IPS-15b (cell line): ENCODE data around the gene FITM2.
"Not testable (repeated sequence)": the region's sequence is repeated elsewhere in the genome, so short reads cannot be mapped to it uniquely, and the experiment has no call there.

Experiments used
- H3K27me3 ChIP-seq: one replicate; pipeline ENCODE4 v1.6.1; 2013; ENCODE audit warnings: low read length; ENCODE audit not compliant: control insufficient read depth, insufficient read depth
- H3K36me3 ChIP-seq: one replicate; pipeline ENCODE4 v1.6.1; 2013; ENCODE audit warnings: low read length; ENCODE audit not compliant: control insufficient read depth, insufficient read depth
- H3K4me1 ChIP-seq: one replicate; pipeline ENCODE4 v1.6.1; 2013; ENCODE audit warnings: mild to moderate bottlenecking, low read length; ENCODE audit not compliant: control insufficient read depth, insufficient read depth
- H3K4me3 ChIP-seq: one replicate; pipeline ENCODE4 v1.5.1; 2013; ENCODE audit warnings: low read depth, low read length
- H3K9ac ChIP-seq: one replicate; pipeline ENCODE4 v1.6.1; 2013; ENCODE audit warnings: low read depth, mild to moderate bottlenecking, low read length
- H3K9me3 ChIP-seq: one replicate; pipeline ENCODE4 v1.6.1; 2013; ENCODE audit warnings: mild to moderate bottlenecking, low read length; ENCODE audit not compliant: control insufficient read depth, insufficient read depth

FITM2 gene

DNA sequence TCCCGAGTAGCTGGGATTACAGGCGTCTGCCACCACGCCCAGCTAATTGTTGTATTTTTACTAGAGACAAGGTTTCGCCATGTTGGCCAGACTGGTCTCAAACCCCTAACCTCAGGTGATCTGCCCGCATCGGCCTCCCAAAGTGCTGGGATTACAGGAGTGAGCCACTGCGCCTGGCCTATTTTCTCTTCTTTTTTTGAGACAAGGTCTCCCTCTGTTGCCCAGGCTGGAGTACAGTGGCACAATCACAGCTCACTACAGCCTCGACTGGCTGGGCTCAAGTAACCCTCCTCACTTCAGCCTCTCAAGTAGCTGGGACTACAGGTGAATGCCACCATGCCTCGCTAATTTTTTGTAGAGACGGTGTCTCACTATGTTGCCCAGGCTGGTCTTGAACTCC lies 34.9 kb upstream of the FITM2 start:
- H3K4me3 ChIP-seq, H3K9me3 ChIP-seq, H3K27me3 ChIP-seq, H3K36me3 ChIP-seq, H3K9ac ChIP-seq, H3K4me1 ChIP-seq: not testable (repeated sequence)

DNA sequence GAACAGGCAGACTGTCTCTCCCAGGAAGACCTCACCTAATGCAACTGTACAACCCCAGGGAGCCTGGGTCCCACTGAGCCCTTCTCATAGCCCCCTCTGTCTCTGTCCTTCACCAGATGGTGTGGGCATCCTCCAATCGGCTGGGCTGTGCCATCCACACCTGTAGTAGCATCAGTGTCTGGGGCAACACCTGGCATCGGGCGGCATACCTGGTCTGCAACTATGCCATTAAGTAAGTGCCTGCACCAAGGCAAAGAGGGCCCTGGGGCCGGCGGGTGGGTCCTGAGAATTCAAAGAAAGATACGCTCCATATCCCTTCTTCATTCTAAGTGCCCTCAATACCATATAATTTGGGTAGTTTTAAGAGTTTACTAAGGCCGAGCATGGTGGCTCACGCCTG lies 34.1 kb upstream of the FITM2 start:
- Histone ChIP-seq H3K36me3 (no peaks in the 10 kb centered on the region), H3K4me1 (no peaks in the 10 kb centered on the region), H3K4me3 (no peak overlapping the region), H3K9ac (no peak overlapping the region), H3K9me3 (no peaks in the 10 kb centered on the region), H3K27me3 (no peaks in the 10 kb centered on the region)

DNA sequence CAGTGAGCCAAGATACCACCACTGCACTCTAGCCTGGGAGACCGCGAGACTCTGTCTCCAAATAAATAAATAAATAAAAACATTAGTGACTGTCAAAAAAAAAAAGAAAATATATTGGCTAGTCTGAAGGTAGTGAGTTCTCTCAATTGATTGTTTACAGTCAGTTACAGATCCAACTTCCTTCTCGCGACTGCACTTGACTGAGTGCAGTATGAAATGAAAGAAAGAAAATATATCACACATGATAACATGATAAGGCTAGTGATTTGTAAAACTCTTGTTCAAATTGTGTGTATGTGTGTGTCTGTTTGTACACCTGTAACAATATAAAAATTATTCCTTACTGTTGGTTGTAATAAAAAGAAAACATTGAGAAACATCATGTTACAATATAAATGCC lies 33.7 kb upstream of the FITM2 start:
- H3K36me3 ChIP-seq = no peaks in the 10 kb centered on the region
- no peak overlapping the region for H3K4me3 ChIP-seq
- no peaks in the 10 kb centered on the region for H3K27me3 ChIP-seq

DNA sequence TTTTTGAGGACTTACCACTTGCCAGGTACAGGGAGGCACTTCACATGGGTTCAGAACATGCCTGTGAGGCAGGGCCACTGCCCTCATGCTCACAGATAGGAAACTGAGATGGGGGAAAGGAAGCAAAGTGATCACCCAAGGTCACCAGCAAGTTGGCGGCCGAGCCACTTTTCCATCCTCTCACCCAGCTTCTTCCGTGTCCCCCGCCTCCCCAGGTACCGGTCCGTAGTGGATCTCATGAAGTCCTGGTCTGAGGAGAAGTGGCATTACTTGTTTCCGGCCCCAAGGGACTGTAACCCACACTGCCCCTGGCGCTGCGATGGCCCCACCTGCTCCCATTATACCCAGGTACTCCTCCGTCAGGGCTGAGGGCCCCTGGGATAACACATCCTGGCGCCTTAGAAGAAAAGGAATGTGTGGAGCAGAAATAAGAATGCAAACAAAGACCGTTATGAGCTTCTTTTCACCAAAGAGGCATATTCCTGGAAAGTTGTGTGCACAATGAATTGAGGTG lies 32.2 kb upstream of the FITM2 start:
- Histone ChIP-seq H3K36me3 (no peaks in the 10 kb centered on the region), H3K4me3 (no peak overlapping the region), H3K27me3 (no peaks in the 10 kb centered on the region), H3K9me3 (no peaks in the 10 kb centered on the region), H3K9ac (no peak overlapping the region), H3K4me1 (no peaks in the 10 kb centered on the region)

More for the DNA sequence above, 33.7 kb upstream of the FITM2 start:
- Histone ChIP-seq H3K9me3 (no peaks in the 10 kb centered on the region), H3K9ac (no peak overlapping the region), H3K4me1 (no peaks in the 10 kb centered on the region)

DNA sequence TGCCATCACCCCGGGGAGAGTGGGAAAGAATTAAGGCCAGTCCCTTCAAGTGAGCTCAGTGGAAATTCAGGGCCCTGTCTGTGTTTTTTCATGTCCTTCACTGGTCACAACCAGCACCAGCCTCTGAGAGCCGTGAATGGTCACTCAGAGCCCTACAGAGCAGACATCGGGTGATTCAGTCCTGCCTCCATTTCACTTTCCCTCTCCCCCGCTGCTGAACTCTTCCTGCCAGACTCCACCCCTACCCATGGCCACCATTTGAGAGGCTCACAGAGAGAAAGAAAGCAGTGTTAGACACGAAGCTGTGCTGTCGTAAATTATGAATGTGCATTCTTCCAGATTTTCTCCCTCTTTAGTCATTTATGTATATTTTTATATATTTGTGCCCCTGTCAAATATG lies 31.2 kb upstream of the FITM2 start:
- Histone ChIP-seq H3K9ac (no peak overlapping the region), H3K36me3 (no peaks in the 10 kb centered on the region), H3K9me3 (no peaks in the 10 kb centered on the region), H3K4me1 (no peaks in the 10 kb centered on the region), H3K27me3 (no peaks in the 10 kb centered on the region), H3K4me3 (no peak overlapping the region)

DNA sequence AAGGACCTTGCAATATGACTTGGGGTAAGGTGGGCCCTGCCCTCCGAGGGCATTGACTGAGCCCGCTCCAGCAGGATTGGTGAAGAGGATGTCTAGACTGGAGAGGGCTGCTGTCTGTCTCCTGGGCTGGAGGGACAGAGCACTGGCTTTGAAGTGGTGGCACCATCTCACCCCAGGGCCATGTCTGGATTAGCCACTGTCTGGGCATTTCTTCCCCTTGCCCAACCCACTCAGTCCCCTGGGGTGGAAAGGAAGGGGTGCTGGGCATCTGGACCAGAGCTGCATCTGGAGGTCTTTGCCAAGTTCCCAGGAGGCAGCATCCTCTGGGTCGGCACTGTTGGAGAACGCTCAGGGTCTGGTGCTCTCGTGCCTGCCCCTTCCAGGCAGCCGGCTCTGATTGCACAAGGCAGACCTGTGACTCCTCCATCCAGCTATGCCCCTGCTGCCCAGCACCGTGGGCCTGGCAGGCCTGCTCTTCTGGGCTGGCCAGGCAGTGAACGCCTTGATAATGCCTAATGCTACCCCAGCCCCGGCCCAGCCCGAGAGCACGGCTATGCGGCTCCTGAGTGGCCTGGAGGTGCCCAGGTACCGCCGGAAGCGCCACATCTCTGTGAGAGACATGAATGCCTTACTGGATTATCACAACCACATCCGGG lies 25.9 kb upstream of the FITM2 start, which contains the start of gene R3HDML:
Gene R3HDML, plus strand, starts transcription at position 319 of the 656 bp plus-strand sequence. Its CDS starts 115 bp downstream, at position 434.
- no peak within 1 kb of the TSS for H3K9ac ChIP-seq

DNA sequence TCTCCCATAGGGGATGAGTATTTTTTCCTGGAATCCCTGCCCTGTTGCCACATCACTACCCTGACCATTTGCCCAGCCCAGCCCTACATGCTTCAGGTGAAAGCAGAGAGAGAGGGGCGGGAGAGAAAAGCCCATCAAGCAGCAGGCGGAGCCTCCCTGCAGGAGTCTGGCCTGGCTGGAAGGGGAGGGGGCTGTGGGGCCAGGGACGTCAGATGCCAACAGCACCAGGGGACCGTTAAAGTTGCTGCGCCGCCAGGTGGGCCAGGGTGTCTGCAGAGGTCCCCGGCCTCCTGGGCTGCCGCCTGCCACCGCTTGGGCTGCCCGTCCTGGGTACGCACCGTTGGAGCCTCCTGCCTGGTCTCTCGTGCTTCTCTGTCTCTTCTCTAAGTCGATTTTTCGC lies 25.1 kb upstream of the FITM2 start:
- Histone ChIP-seq H3K4me1 (no peaks in the 10 kb centered on the region), H3K36me3 (no peaks in the 10 kb centered on the region), H3K27me3 (peaks cover 2% of the 10 kb centered on the region), H3K4me3 (no peak overlapping the region), H3K9me3 (no peaks in the 10 kb centered on the region), H3K9ac (no peak overlapping the region)

More for the DNA sequence above, 25.9 kb upstream of the FITM2 start, which contains the start of gene R3HDML:
- H3K4me3 ChIP-seq = no peak within 1 kb of the TSS
- no peaks in the 10 kb centered on the region for H3K36me3 ChIP-seq
- peaks cover 2% of the 10 kb centered on the region for H3K27me3 ChIP-seq
- H3K9me3 ChIP-seq = no peaks in the 10 kb centered on the region
- H3K4me1 ChIP-seq = no peaks in the 10 kb centered on the region

DNA sequence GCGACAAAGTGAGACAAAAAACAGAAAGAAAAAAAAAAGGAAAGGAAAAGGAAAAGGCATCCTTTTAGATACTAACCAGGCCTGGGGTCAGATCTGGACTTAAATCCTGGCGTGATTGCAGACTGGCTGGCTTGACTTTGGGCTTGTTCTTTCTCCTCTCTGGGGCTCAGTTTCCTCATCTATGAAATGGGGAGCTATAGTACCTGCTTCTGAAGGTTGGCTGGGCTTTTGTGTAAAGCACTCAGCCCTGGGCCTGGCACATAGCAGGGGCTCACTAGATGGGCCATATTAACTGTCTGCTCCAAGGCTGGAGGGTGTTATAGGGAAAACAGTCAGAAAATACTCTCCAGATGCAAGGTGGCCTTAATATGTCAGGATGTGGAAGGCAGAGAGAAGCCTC lies 24.7 kb upstream of the FITM2 start:
- Histone ChIP-seq H3K4me1 (no peaks in the 10 kb centered on the region), H3K36me3 (no peaks in the 10 kb centered on the region), H3K9ac (no peak overlapping the region)

DNA sequence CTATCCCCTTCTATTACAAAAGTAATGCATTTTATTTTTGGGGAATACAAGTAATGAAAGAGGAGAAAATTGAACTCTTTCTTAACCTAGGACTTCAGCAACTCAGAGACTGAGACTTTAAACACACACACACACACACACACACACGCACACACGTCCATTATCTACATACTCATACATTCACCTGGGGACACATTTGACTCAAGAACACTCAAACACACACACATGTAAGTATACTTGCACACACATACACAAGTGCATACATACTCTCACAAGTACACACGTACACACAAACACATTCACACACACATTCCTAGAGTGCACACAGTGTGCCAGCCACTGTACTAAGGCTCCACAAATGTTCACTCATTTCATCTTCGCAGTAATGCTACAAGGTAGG lies 23.7 kb upstream of the FITM2 start:
- peaks cover 2% of the 10 kb centered on the region for H3K27me3 ChIP-seq
- no peaks in the 10 kb centered on the region for H3K4me1 ChIP-seq
- H3K9ac ChIP-seq = no peak overlapping the region
- H3K4me3 ChIP-seq = no peak overlapping the region
- no peaks in the 10 kb centered on the region for H3K9me3 ChIP-seq
- H3K36me3 ChIP-seq = no peaks in the 10 kb centered on the region

More for the DNA sequence above, 24.7 kb upstream of the FITM2 start:
- Histone ChIP-seq H3K9me3 (no peaks in the 10 kb centered on the region), H3K4me3 (no peak overlapping the region), H3K27me3 (peaks cover 2% of the 10 kb centered on the region)

DNA sequence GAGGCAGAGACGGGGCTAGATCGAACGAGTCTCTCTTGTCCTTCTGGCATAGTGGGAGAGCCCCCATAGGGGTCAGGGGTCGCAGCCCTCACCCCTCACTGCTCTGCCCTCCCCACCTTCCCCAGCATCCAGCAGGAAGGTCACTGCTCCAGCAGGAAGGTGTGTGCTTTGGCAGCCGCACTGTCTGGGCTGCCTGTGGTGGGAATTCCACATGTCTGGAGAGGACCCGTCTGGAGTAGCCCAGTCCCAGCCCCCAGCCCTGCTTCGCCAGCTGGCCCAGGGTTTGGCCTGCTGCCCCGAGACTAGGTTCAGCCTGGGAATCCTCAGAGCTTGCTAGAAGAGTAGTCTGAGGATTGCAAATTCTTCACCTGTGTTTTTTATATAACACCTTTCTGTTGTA lies 23.3 kb upstream of the FITM2 start:
- Histone ChIP-seq H3K9ac (no peak overlapping the region), H3K4me1 (no peaks in the 10 kb centered on the region), H3K27me3 (peaks cover 2% of the 10 kb centered on the region), H3K4me3 (no peak overlapping the region), H3K36me3 (no peaks in the 10 kb centered on the region), H3K9me3 (no peaks in the 10 kb centered on the region)

DNA sequence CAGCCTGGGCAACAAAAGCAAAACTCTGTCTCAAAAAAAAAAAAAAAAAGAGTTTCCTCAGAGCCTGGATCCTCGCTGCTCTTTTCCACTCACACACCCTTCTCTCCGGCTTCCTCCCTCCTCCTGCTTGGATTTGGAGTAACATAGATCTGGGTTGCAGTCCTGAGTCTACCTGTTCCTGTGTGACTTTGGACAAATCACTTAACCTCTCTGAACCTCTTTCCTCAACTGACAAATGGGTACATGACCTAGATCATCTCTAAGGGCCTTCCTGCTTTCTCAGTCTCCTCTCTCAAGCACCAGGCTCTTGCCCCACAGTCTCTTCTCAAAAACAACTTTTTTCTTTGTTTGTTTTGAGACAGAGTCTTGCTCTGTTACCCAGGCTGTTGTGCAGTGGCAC lies 20.2 kb upstream of the FITM2 start:
- H3K4me3 ChIP-seq = no peak overlapping the region
- peaks cover 2% of the 10 kb centered on the region for H3K27me3 ChIP-seq
- no peaks in the 10 kb centered on the region for H3K9me3 ChIP-seq
- no peak overlapping the region for H3K9ac ChIP-seq
- no peaks in the 10 kb centered on the region for H3K4me1 ChIP-seq
- H3K36me3 ChIP-seq = no peaks in the 10 kb centered on the region

DNA sequence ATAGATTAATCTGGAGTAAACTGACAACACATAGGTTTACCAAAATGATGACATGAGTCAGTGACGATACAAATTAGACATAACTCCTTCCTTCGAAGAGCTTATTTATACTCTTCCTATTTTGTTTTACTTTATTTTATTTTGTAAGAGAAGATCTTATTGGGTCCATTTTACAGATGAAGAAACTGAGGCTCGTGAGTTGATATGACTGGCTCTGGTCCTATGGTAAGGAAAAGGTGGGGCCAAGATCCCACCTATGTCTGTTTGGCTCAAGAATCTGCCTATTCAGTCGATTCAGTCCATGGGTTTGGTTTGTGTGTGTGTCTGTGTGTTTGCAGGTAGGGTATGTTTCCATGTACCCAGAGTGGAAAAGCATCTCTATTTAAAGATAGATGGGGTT lies 17.4 kb upstream of the FITM2 start:
- Histone ChIP-seq H3K4me1 (peaks cover 4% of the 10 kb centered on the region), H3K27me3 (peaks cover 2% of the 10 kb centered on the region), H3K4me3 (no peak overlapping the region), H3K9me3 (no peaks in the 10 kb centered on the region), H3K9ac (no peak overlapping the region), H3K36me3 (no peaks in the 10 kb centered on the region)
